Bronchial epithelial cell (primary cell): ENCODE data around the gene CEP83. TPM values are rescaled to one million over a fixed set of nuclear protein-coding genes. Genes with fewer than 3 reads are reported as not detected.

Experiments used
- DNase-seq: peaks from one replicate; pipeline ENCODE4 v3.0.0-alpha.2; 2010; ENCODE audit warnings: low read depth
- FAIRE-seq: peaks from 2 replicates; lab custom pipeline; 2011; peaks lifted over from hg19 to GRCh38; lab: Jason Lieb, UNC
- H3K27me3 ChIP-seq: 2 replicates; pipeline ENCODE4 v1.5.1; 2011; ENCODE audit warnings: low read length; ENCODE audit not compliant: control insufficient read depth, insufficient read depth
- H3K36me3 ChIP-seq: 2 replicates; pipeline ENCODE4 v1.5.1; 2011; ENCODE audit warnings: low read length; ENCODE audit not compliant: control insufficient read depth, insufficient read depth
- H3K4me3 ChIP-seq: 2 replicates; pipeline ENCODE4 v1.5.1; 2011; ENCODE audit warnings: mild to moderate bottlenecking, low read depth, low read length, control low read depth
- total RNA-seq: library from RNA; depleted of rRNA; stranded (reverse); fragments of >200 nt; gene quantifications from 2 replicates; pipeline ENCODE4 v1.2.1, GENCODE V29; 2014
- TF ChIP-seq, protein P1 (sequence below): IDR thresholded peaks from 2 replicates; pipeline ENCODE4 v1.5.1; 2011; ENCODE audit warnings: mild to moderate bottlenecking, moderate library complexity, low read length, control low read depth, inconsistent platforms; ENCODE audit not compliant: insufficient read depth, severe bottlenecking

CEP83 gene
- total RNA-seq, 1 donor from 2014 or later: 9.7 TPM

DNA sequence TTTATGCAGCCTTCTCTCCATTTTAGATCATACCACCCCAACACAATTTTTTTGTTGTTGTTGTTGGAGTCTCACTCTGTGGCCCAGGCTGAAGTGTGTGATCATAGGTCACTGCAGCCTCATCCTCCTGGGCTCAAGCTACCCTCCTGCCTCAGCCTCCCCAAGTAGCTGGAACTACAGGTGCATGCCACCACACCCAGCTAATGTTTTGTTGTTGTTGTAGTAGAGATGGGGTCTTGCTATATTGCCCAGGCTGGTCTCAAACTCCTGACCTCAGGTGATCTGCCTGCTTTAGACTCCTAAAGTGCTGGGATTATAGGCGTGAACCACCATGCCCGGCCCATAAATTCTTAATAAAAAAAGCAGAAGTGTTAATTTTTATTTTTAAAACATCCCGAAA is 199.7 kb downstream of the CEP83 start:
- no peak for DNase-seq
- no peaks in the 10 kb centered on the region for H3K27me3 ChIP-seq
- no peak overlapping the region for H3K4me3 ChIP-seq
- no peaks in the 10 kb centered on the region for H3K36me3 ChIP-seq
- FAIRE-seq: no peak
- TF ChIP-seq, protein P1, sequence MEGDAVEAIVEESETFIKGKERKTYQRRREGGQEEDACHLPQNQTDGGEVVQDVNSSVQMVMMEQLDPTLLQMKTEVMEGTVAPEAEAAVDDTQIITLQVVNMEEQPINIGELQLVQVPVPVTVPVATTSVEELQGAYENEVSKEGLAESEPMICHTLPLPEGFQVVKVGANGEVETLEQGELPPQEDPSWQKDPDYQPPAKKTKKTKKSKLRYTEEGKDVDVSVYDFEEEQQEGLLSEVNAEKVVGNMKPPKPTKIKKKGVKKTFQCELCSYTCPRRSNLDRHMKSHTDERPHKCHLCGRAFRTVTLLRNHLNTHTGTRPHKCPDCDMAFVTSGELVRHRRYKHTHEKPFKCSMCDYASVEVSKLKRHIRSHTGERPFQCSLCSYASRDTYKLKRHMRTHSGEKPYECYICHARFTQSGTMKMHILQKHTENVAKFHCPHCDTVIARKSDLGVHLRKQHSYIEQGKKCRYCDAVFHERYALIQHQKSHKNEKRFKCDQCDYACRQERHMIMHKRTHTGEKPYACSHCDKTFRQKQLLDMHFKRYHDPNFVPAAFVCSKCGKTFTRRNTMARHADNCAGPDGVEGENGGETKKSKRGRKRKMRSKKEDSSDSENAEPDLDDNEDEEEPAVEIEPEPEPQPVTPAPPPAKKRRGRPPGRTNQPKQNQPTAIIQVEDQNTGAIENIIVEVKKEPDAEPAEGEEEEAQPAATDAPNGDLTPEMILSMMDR: no peak

DNA sequence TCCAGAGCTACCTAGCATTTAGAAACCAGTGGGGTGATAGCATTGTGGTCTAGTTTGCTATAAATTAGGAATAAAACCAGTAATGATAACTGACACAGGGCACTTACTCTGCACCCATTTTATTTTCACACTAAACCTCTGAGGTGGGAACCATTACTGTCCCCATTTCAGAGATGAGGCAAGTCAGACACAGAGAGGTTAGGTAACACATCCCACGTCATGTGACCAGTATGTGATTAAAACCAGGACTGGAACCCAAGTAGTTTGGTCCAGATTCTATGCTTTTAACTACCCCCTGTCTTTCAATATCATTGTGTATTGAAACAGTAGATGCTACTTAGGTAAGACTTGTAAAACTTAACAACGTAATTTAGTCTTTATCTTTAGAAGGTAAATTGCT is 201.1 kb downstream of the CEP83 start:
- TF ChIP-seq, protein P1: no peak
- H3K4me3 ChIP-seq: no peak overlapping the region
- FAIRE-seq (no peak), DNase-seq (no peak)
- no peaks in the 10 kb centered on the region for H3K36me3 ChIP-seq
- no peaks in the 10 kb centered on the region for H3K27me3 ChIP-seq

Other genes starting within 250 kb of the CEP83 start
- gene TMCC3, start 190.7 kb upstream of the CEP83 start, total RNA-seq: 5.8 and 8.8 TPM in 2 replicates